H1 (cell line): ENCODE data around the gene DPF3. TPM values are rescaled to one million over a fixed set of nuclear protein-coding genes. Genes with fewer than 3 reads are reported as not detected.

Experiments used
- CTCF ChIA-PET: fragments of 300-600 bp; sonication (Branson Sonifier 250); formaldehyde crosslinking; loops from one replicate; lab custom pipeline; 2021; ENCODE audit not compliant: partially characterized antibody; lab: Charles Lee
- POLR2A ChIA-PET: fragments of 300-600 bp; sonication (Branson Sonifier 250); formaldehyde crosslinking; loops from one replicate; lab custom pipeline; 2021; ENCODE audit warnings: inconsistent platforms; ENCODE audit not compliant: partially characterized antibody; lab: Charles Lee
- DNase-seq, 2 experiments: peaks; one replicate each; pipeline versions ENCODE4 v3.0.0 to v3.0.0-alpha.2; 2010 to 2022; ENCODE audit warnings: low spot score in 2 of 2, low read depth in 1 of 2, mixed read lengths in 1 of 2
- FAIRE-seq: peaks from 2 replicates; lab custom pipeline; 2011; peaks lifted over from hg19 to GRCh38; lab: Jason Lieb, UNC
- H2AFZ ChIP-seq: 2 replicates; pipeline ENCODE4 v1.8.1; 2012; ENCODE audit warnings: low read length, inconsistent platforms
- H2AK5ac ChIP-seq: 2 replicates; pipeline ENCODE4 v1.6.1; 2013; ENCODE audit warnings: low read depth, low read length
- H2BK120ac ChIP-seq: replicated peaks from 2 replicates; pipeline ENCODE3; 2013; ENCODE audit warnings: low read depth, low read length, inconsistent platforms
- H2BK12ac ChIP-seq: 2 replicates; pipeline ENCODE4 v1.6.1; 2013; ENCODE audit warnings: low read depth, low read length
- H2BK15ac ChIP-seq: 2 replicates; pipeline ENCODE4 v1.6.1; 2013; ENCODE audit warnings: low read length
- H2BK20ac ChIP-seq: 2 replicates; pipeline ENCODE4 v1.6.1; 2013; ENCODE audit warnings: low read length
- H2BK5ac ChIP-seq: 2 replicates; pipeline ENCODE4 v1.6.1; 2013; ENCODE audit warnings: low read depth, low read length
- H3K14ac ChIP-seq: 2 replicates; pipeline ENCODE4 v1.6.1; 2013; ENCODE audit warnings: inconsistent platforms; ENCODE audit not compliant: insufficient read length
- H3K18ac ChIP-seq: 2 replicates; pipeline ENCODE4 v1.6.1; 2013; ENCODE audit warnings: low read length; ENCODE audit errors: extremely low read depth
- H3K23ac ChIP-seq: 2 replicates; pipeline ENCODE4 v1.6.1; 2013; ENCODE audit warnings: inconsistent platforms; ENCODE audit not compliant: insufficient read length
- H3K23me2 ChIP-seq: 2 replicates; pipeline ENCODE4 v1.6.1; 2013; ENCODE audit warnings: low read depth, low read length
- H3K27ac ChIP-seq: 2 replicates; pipeline ENCODE4 v1.6.1; 2011; ENCODE audit warnings: low read depth, low read length, inconsistent platforms
- H3K27me3 ChIP-seq, 4 experiments: replicated peaks in 1 of 4; 1 replicate in 1 of 4; 2 replicates in 3 of 4; pipeline versions ENCODE4 v1.6.1 to v1.8.1; 2011 to 2013; ENCODE audit warnings: low read length in 3 of 4, mild to moderate bottlenecking in 3 of 4, inconsistent platforms in 2 of 4, mixed read lengths in 2 of 4, moderate library complexity in 1 of 4; ENCODE audit not compliant: control insufficient read depth in 3 of 4, insufficient read depth in 3 of 4; ENCODE audit errors: extremely low read depth in 1 of 4
- H3K36me3 ChIP-seq, 4 experiments: 2 replicates each; pipeline versions ENCODE4 v1.6.1 to v1.8.1; 2011 to 2013; ENCODE audit warnings: mild to moderate bottlenecking in 4 of 4, low read length in 3 of 4, moderate library complexity in 2 of 4, control low read depth in 1 of 4, inconsistent platforms in 1 of 4; ENCODE audit not compliant: insufficient read depth in 4 of 4, control insufficient read depth in 2 of 4
- H3K4ac ChIP-seq: replicated peaks from 2 replicates; pipeline ENCODE3; 2013; ENCODE audit warnings: low read length, low read depth, mixed read lengths, inconsistent platforms; ENCODE audit not compliant: insufficient read length
- H3K4me1 ChIP-seq, 4 experiments: replicated peaks in 1 of 4; 1 replicate in 1 of 4; 2 replicates in 3 of 4; pipeline versions ENCODE4 v1.6.1 to v1.8.1; 2011 to 2013; ENCODE audit warnings: low read length in 3 of 4, inconsistent platforms in 2 of 4, mixed read lengths in 1 of 4; ENCODE audit not compliant: insufficient read depth in 4 of 4, control insufficient read depth in 3 of 4
- H3K4me2 ChIP-seq, 2 experiments: 2 replicates each; pipeline versions ENCODE4 v1.6.1 to v1.8.1; 2011 to 2013; ENCODE audit warnings: low read depth in 2 of 2, low read length in 2 of 2, control low read depth in 1 of 2, inconsistent platforms in 1 of 2, mild to moderate bottlenecking in 1 of 2; ENCODE audit not compliant: insufficient read depth in 1 of 2
- H3K4me3 ChIP-seq, 4 experiments: fragments of 200-600, 300-600 bp in 1 of 4; sonication (generic), shearing (Covaris generic), sonication (Bioruptor Twin) in 1 of 4; 2 replicates each; pipeline versions ENCODE4 v1.5.1 to v1.8.1; 2011 to 2016; ENCODE audit warnings: low read length in 4 of 4, low read depth in 3 of 4, control low read depth in 2 of 4, inconsistent platforms in 2 of 4, mild to moderate bottlenecking in 2 of 4, mixed read lengths in 1 of 4, moderate library complexity in 1 of 4; ENCODE audit not compliant: insufficient read depth in 2 of 4; ENCODE audit errors: extremely low read depth in 1 of 4
- H3K56ac ChIP-seq: replicated peaks from 2 replicates; pipeline ENCODE3; 2013; ENCODE audit warnings: low read depth, mild to moderate bottlenecking, mixed read lengths, low read length, inconsistent platforms; ENCODE audit not compliant: insufficient read length
- H3K79me1 ChIP-seq: 2 replicates; pipeline ENCODE4 v1.6.1; 2013; ENCODE audit warnings: low read depth, low read length, control low read depth
- H3K79me2 ChIP-seq, 2 experiments: 2 replicates each; pipeline versions ENCODE4 v1.6.1 to v1.8.1; 2012 to 2013; ENCODE audit warnings: low read length in 2 of 2, mild to moderate bottlenecking in 2 of 2, inconsistent platforms in 1 of 2; ENCODE audit not compliant: insufficient read depth in 2 of 2, control insufficient read depth in 1 of 2
- H3K9ac ChIP-seq, 4 experiments: replicated peaks in 1 of 4; 1 replicate in 1 of 4; 2 replicates in 3 of 4; pipeline versions ENCODE4 v1.6.1 to v1.8.1; 2011 to 2013; ENCODE audit warnings: low read depth in 3 of 4, low read length in 3 of 4, control low read depth in 2 of 4, mild to moderate bottlenecking in 2 of 4, moderate library complexity in 2 of 4, inconsistent platforms in 1 of 4; ENCODE audit errors: extremely low read depth in 1 of 4
- H3K9me3 ChIP-seq, 2 experiments: 2 replicates each; pipeline versions ENCODE4 v1.6.1 to v1.8.1; 2012 to 2013; ENCODE audit warnings: mild to moderate bottlenecking in 2 of 2, moderate library complexity in 2 of 2, control low read depth in 1 of 2, inconsistent platforms in 1 of 2, low read depth in 1 of 2, low read length in 1 of 2, mixed read lengths in 1 of 2; ENCODE audit not compliant: insufficient read depth in 2 of 2
- H4K20me1 ChIP-seq, 2 experiments: replicated peaks in 1 of 2; 2 replicates each; pipeline versions ENCODE3 to v1.8.1; 2011 to 2013; ENCODE audit warnings: inconsistent platforms in 2 of 2, low read length in 2 of 2, mild to moderate bottlenecking in 1 of 2; ENCODE audit not compliant: insufficient read depth in 2 of 2, control insufficient read depth in 1 of 2
- H4K5ac ChIP-seq: 2 replicates; pipeline ENCODE4 v1.6.1; 2013; ENCODE audit warnings: low read length, low read depth, mixed read lengths, inconsistent platforms; ENCODE audit not compliant: insufficient read length
- H4K8ac ChIP-seq: 2 replicates; pipeline ENCODE4 v1.8.0; 2013; ENCODE audit warnings: mild to moderate bottlenecking, moderate library complexity, low read length, inconsistent platforms; ENCODE audit not compliant: insufficient read depth; ENCODE audit errors: extremely low read depth
- H4K91ac ChIP-seq: replicated peaks from 2 replicates; pipeline ENCODE3; 2013; ENCODE audit warnings: low read length, mixed read lengths, inconsistent platforms; ENCODE audit not compliant: insufficient read length
- SRF ChIP-seq: IDR thresholded peaks from 2 replicates; pipeline ENCODE4 v1.6.1; 2011; ENCODE audit warnings: mild to moderate bottlenecking, low read depth, low read length, moderate library complexity
- WGBS, 2 experiments: shearing (Covaris generic) in 1 of 2; methylation state at CpG; one replicate each; pipeline versions ENCODE4 v1.1.6 to v1.1.7; 2013 to 2015; ENCODE audit warnings: low lambda C conversion rate in 2 of 2, mixed read lengths in 2 of 2, inconsistent platforms in 1 of 2, low coverage in 1 of 2, missing lambda C conversion rate in 1 of 2; ENCODE audit not compliant: insufficient replicate concordance in 2 of 2, insufficient coverage in 1 of 2, insufficient read length in 1 of 2; ENCODE audit errors: extremely low coverage in 1 of 2, missing lambda C conversion rate in 1 of 2; 5-methylcytosine and 5-hydroxymethylcytosine counted together
- polyA plus RNA-seq, 7 experiments: library from polyadenylated mRNA; depleted of rRNA in 3 of 7; stranded (reverse) in 5 of 7; unstranded in 2 of 7; fragments of >200 nt in 5 of 7; fragments of 200-250 nt in 2 of 7; gene quantifications; 1 replicate in 5 of 7; 2 replicates in 1 of 7; 4 replicates in 1 of 7; pipeline versions ENCODE4 v1.2.1 to v1.2.3, GENCODE V29; 2011 to 2013; ENCODE audit warnings: missing spikeins in 2 of 7, mixed read lengths in 2 of 7
- total RNA-seq: library from RNA; stranded (reverse); fragmentation: NEBNext Ultra II Directional; extraction: Animal tissue kit (Norgen Biotek cat#: 25700); gene quantifications from 2 replicates; pipeline ENCODE4 v1.2.1, GENCODE V29; 2021
- TF ChIP-seq, protein P1 (sequence below), 3 experiments: IDR thresholded peaks; 1 replicate in 2 of 3; 2 replicates in 1 of 3; pipeline versions ENCODE4 v1.5.1 to v1.6.1; 2011; ENCODE audit warnings: low read length in 3 of 3, mild to moderate bottlenecking in 3 of 3, inconsistent platforms in 2 of 3, low read depth in 1 of 3, moderate library complexity in 1 of 3; ENCODE audit not compliant: insufficient read depth in 1 of 3; ENCODE audit errors: control extremely low read depth in 1 of 3

The DPF3 gene
- total and polyA plus RNA-seq, 2 of the 8 experiments (the other 6 are each of a cell fraction or from before 2014, with no cell fraction given), result 0.19 TPM; not detected in 1

DNA sequence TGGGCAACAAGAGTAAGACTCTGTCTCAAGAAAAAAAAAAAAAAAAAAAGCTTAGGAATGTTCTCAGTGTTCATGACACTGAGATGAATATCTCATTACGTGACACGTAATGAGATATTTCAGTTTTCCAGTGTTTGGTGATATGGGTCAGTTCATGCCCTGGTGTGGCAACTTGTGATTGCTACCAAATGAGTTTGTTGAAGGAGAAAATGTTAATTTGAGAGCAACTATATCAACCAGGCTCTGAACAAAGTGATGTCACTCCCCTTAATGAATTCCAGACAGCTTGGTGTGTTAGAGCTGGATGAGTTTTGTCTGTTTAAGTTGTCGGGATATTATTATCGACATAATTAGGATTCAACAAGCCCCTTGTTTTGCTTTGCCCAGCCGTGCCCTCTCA lies 211.7 kb downstream of the DPF3 start:
- Histone ChIP-seq H3K79me1 (no peaks in the 10 kb centered on the region), H3K9ac (no peak overlapping the region), H2BK5ac (no peak overlapping the region), H3K27me3 (no peaks in the 10 kb centered on the region), H4K8ac (no peak overlapping the region), H2BK20ac (no peak overlapping the region), H3K23ac (no peak overlapping the region), H2AFZ (no peak overlapping the region), H3K18ac (no peak overlapping the region), H2BK12ac (no peak overlapping the region), H3K4ac (no peak overlapping the region), H3K4me3 (no peak overlapping the region), H3K36me3 (no peaks in the 10 kb centered on the region), H3K27ac (no peak overlapping the region), H3K23me2 (no peaks in the 10 kb centered on the region), H4K5ac (no peak overlapping the region), H3K56ac (no peak overlapping the region), H4K91ac (no peak overlapping the region), H4K20me1 (no peaks in the 10 kb centered on the region), H3K14ac (no peak overlapping the region), H3K9me3 (no peaks in the 10 kb centered on the region), H2BK120ac (no peak overlapping the region), H3K4me2 (no peak overlapping the region), H2BK15ac (no peak overlapping the region), H3K4me1 (peaks cover 0 to 7% (median 1%) of the 10 kb centered on the region in 4 experiments; a peak in 2 of 7 replicates), H3K79me2 (no peaks in the 10 kb centered on the region), H2AK5ac (no peak overlapping the region)
- WGBS, 2 experiments, result 91% methylated on average over 5 of the region's 5 CpGs; no CpG with 5 or more reads in 1 of the 2 experiments
- DNase-seq, result no peak
- CTCF ChIA-PET, result interaction anchor here (0.6 to 1.4 kb wide), 2 partner anchors 166 to 344 kb away, joined by 3 read pairs; no protein-coding TSS in a partner anchor
- no peak for FAIRE-seq
- POLR2A ChIA-PET, result no interaction called here
- no peak for TF ChIP-seq SRF
- TF ChIP-seq, protein P1, sequence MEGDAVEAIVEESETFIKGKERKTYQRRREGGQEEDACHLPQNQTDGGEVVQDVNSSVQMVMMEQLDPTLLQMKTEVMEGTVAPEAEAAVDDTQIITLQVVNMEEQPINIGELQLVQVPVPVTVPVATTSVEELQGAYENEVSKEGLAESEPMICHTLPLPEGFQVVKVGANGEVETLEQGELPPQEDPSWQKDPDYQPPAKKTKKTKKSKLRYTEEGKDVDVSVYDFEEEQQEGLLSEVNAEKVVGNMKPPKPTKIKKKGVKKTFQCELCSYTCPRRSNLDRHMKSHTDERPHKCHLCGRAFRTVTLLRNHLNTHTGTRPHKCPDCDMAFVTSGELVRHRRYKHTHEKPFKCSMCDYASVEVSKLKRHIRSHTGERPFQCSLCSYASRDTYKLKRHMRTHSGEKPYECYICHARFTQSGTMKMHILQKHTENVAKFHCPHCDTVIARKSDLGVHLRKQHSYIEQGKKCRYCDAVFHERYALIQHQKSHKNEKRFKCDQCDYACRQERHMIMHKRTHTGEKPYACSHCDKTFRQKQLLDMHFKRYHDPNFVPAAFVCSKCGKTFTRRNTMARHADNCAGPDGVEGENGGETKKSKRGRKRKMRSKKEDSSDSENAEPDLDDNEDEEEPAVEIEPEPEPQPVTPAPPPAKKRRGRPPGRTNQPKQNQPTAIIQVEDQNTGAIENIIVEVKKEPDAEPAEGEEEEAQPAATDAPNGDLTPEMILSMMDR (IDR thresholded peaks at IDR 0.05; ENCODE audit: control extremely low read depth in 1 of 3, insufficient read depth in 1 of 3, low read depth in 1 of 3, low read length in 3 of 3), result no peak
